ENCODE results near the gene DAP. TPM values are rescaled to one million over a fixed set of nuclear protein-coding genes. Genes with fewer than 3 reads are reported as not detected.

Gene DAP
- total RNA-seq, 1 experiment from 2014 or later = 47.2 TPM

DNA sequence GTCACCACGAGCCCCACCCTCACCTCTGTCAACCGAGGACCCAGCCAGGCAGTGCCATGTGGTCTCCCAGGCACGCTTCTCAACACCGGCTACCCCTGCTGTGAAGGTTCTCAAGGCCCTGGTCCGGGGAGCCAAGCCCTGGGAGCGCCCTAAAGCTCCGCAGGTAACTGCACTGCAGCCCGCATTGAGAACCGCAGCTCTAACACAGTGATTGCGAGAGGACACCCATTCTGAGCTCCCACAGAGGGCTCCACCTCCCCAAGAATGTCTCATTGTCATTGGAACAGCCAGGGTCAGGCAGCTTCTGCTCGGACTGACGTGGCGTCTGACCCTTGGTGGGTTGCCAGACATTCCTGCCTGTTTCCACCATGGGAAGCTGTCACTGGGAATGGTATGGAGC lies 108.9 kb downstream of the DAP start:
- Histone ChIP-seq H2BK5ac (ENCODE audit: insufficient read length, low read length) (no peak overlapping the region), H3K23me2 (ENCODE audit: insufficient read length, low read depth, low read length, poor library complexity, severe bottlenecking) (no peaks in the 10 kb centered on the region), H2BK12ac (ENCODE audit: insufficient read length, low read depth, low read length) (no peak overlapping the region), H2BK15ac (ENCODE audit: low read depth, low read length) (no peak overlapping the region), H4K20me1 (ENCODE audit: control insufficient read depth, insufficient read depth, insufficient read length) (no peaks in the 10 kb centered on the region), H3K9me3 (ENCODE audit: control insufficient read depth, low read depth, low read length) (no peaks in the 10 kb centered on the region), H3K27me3 (ENCODE audit: insufficient read depth, low read length) (no peaks in the 10 kb centered on the region), H4K8ac (replicated peaks; ENCODE audit: insufficient read length, low read depth, low read length) (no peak overlapping the region), H3T11ph (ENCODE audit: low read length) (no peak overlapping the region), H3K4me1 (ENCODE audit: insufficient read depth, low read length) (no peaks in the 10 kb centered on the region; the same call in 1 of the 2 replicates), H4K91ac (ENCODE audit: insufficient read length, low read depth, low read length) (no peak overlapping the region), H3K79me1 (ENCODE audit: insufficient read depth, low read depth, low read length, poor library complexity, severe bottlenecking) (no peaks in the 10 kb centered on the region), H3K23ac (ENCODE audit: insufficient read length, low read depth, low read length) (no peak overlapping the region), H3K4ac (ENCODE audit: low read depth, low read length) (no peak overlapping the region), H3K18ac (ENCODE audit: insufficient read length, low read depth, low read length) (no peak overlapping the region), H3K9ac (ENCODE audit: extremely low read depth, insufficient read length, low read length) (no peak overlapping the region), H3K14ac (ENCODE audit: insufficient read depth, low read length) (no peak overlapping the region), H2AFZ (ENCODE audit: low read length) (no peak overlapping the region), H2AK5ac (ENCODE audit: insufficient read length, low read length) (no peak overlapping the region), H2BK120ac (ENCODE audit: low read depth, low read length, poor library complexity, severe bottlenecking) (no peak overlapping the region), H3K27ac (ENCODE audit: insufficient read length, low read depth, low read length) (no peak overlapping the region), H4K5ac (ENCODE audit: insufficient read length, low read depth, low read length) (no peak overlapping the region), H2BK20ac (ENCODE audit: low read depth, low read length, poor library complexity, severe bottlenecking) (no peak overlapping the region), H3K79me2 (ENCODE audit: insufficient read depth, low read length) (no peaks in the 10 kb centered on the region), H3K56ac (ENCODE audit: insufficient read length, low read depth, low read length) (no peak overlapping the region), H3K4me2 (ENCODE audit: insufficient read depth, insufficient read length, low read length) (no peak overlapping the region)
- peaks cover 19 to 28% of the 10 kb centered on the region in 2 experiments for H3K4me1 Mint-ChIP-seq
- H3K36me3 Mint-ChIP-seq (ENCODE audit: insufficient read depth in 1 of 3, low read depth in 3 of 3) = no peaks in the 10 kb centered on the region; a peak in 1 of 7 replicates
- no CpG with 5 or more reads among the region's 13 CpGs for WGBS (ENCODE audit: extremely low coverage, insufficient read length, low lambda C conversion rate)
- no peak overlapping the region for H3K27ac Mint-ChIP-seq
- TF ChIP-seq, protein P1, sequence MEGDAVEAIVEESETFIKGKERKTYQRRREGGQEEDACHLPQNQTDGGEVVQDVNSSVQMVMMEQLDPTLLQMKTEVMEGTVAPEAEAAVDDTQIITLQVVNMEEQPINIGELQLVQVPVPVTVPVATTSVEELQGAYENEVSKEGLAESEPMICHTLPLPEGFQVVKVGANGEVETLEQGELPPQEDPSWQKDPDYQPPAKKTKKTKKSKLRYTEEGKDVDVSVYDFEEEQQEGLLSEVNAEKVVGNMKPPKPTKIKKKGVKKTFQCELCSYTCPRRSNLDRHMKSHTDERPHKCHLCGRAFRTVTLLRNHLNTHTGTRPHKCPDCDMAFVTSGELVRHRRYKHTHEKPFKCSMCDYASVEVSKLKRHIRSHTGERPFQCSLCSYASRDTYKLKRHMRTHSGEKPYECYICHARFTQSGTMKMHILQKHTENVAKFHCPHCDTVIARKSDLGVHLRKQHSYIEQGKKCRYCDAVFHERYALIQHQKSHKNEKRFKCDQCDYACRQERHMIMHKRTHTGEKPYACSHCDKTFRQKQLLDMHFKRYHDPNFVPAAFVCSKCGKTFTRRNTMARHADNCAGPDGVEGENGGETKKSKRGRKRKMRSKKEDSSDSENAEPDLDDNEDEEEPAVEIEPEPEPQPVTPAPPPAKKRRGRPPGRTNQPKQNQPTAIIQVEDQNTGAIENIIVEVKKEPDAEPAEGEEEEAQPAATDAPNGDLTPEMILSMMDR (conservative IDR thresholded peaks at IDR 0.05) = no peak
- no peak overlapping the region for H3K4me3 Mint-ChIP-seq
- no peaks in the 10 kb centered on the region for H3K27me3 Mint-ChIP-seq (ENCODE audit: low read depth)
- H3K9me3 Mint-ChIP-seq = no peaks in the 10 kb centered on the region
- no peak for DNase-seq

All from H9 (cell line).